AG04450 (cell line): ENCODE data around the gene MYBL2. TPM values are rescaled to one million over a fixed set of nuclear protein-coding genes. Genes with fewer than 3 reads are reported as not detected.
A peak's percentile ranks its signal among the peaks of the same experiment; 100 is the strongest.
"Not testable (repeated sequence)": the region's sequence is repeated elsewhere in the genome, so short reads cannot be mapped to it uniquely, and the experiment has no call there.

Source experiments
- CTCF ChIA-PET: fragments of 300-600, 350-600 bp; formaldehyde crosslinking; extraction: SDS; loops from one replicate; lab custom pipeline; 2022; ENCODE audit warnings: antibody characterized with exemption, inconsistent platforms; lab: Charles Lee
- POLR2A ChIA-PET: fragments of 350-600 bp; formaldehyde crosslinking; extraction: SDS; loops from one replicate; lab custom pipeline; 2021; ENCODE audit warnings: antibody characterized with exemption, inconsistent platforms; lab: Yijun Ruan, JAX
- DNase-seq: peaks from one replicate; pipeline ENCODE4 v3.0.0-alpha.2; 2011; ENCODE audit warnings: low read depth, low spot score
- H3K27ac ChIP-seq: one replicate; pipeline ENCODE4 v1.5.1; 2012; ENCODE audit warnings: low read depth, low read length, control low read depth
- H3K27me3 ChIP-seq: one replicate; pipeline ENCODE4 v1.6.0; 2012; ENCODE audit warnings: low read length; ENCODE audit not compliant: control insufficient read depth, insufficient read depth
- H3K4me3 ChIP-seq: 2 replicates; pipeline ENCODE4 v1.5.1; 2011; ENCODE audit warnings: mild to moderate bottlenecking, low read depth, low read length, control low read depth
- H3K9me3 ChIP-seq: 2 replicates; pipeline ENCODE4 v1.5.1; 2012; ENCODE audit warnings: low read length; ENCODE audit not compliant: control insufficient read depth, insufficient read depth
- polyA plus RNA-seq: library from polyadenylated mRNA; depleted of rRNA; stranded (reverse); fragments of >200 nt; gene quantifications from 2 replicates; pipeline ENCODE4 v1.2.3, GENCODE V29; 2011
- TF ChIP-seq, protein P1 (sequence below): IDR thresholded peaks from 2 replicates; pipeline ENCODE4 v1.5.1; 2011; ENCODE audit warnings: low read depth, low read length, control low read depth, inconsistent platforms

The MYBL2 gene
- polyA plus RNA-seq, 1 experiment: 1.7 TPM

DNA sequence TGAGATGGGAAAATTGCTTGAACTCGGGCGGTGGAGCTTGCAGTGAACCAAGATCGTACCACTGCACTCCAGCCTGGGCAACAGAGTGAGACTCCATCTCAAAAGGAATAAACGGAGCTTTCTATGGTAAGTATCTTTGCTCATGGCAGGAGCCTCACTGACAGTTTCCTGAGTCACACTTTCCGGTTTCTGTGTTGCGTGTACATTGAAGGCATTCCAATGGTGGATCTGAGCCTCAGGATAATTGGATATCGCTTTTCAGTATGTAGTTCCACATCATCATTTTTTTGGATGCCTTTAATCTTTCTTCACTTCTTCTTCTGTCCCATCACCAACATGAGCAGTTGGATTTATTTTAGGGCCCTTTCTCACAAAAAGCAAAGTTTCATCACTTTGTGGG lies 88.5 kb downstream of the MYBL2 start:
- peak overlapping the region; percentile 87 for H3K27ac ChIP-seq
- ChIA-PET POLR2A (interaction anchor here (0.7 to 1.0 kb wide), 2 partner anchors 90 to 156 kb away, joined by 3 read pairs; no protein-coding TSS in a partner anchor), CTCF (interaction anchor here (1.0 to 1.7 kb wide), 2 partner anchors 10 to 325 kb away, joined by 3 to 8 read pairs; no protein-coding TSS in a partner anchor)
- no peaks in the 10 kb centered on the region for H3K27me3 ChIP-seq
- H3K9me3 ChIP-seq: no peaks in the 10 kb centered on the region; the same call in 1 of the 2 replicates
- TF ChIP-seq, protein P1, sequence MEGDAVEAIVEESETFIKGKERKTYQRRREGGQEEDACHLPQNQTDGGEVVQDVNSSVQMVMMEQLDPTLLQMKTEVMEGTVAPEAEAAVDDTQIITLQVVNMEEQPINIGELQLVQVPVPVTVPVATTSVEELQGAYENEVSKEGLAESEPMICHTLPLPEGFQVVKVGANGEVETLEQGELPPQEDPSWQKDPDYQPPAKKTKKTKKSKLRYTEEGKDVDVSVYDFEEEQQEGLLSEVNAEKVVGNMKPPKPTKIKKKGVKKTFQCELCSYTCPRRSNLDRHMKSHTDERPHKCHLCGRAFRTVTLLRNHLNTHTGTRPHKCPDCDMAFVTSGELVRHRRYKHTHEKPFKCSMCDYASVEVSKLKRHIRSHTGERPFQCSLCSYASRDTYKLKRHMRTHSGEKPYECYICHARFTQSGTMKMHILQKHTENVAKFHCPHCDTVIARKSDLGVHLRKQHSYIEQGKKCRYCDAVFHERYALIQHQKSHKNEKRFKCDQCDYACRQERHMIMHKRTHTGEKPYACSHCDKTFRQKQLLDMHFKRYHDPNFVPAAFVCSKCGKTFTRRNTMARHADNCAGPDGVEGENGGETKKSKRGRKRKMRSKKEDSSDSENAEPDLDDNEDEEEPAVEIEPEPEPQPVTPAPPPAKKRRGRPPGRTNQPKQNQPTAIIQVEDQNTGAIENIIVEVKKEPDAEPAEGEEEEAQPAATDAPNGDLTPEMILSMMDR: no peak
- no peak for DNase-seq
- no peak overlapping the region for H3K4me3 ChIP-seq

DNA sequence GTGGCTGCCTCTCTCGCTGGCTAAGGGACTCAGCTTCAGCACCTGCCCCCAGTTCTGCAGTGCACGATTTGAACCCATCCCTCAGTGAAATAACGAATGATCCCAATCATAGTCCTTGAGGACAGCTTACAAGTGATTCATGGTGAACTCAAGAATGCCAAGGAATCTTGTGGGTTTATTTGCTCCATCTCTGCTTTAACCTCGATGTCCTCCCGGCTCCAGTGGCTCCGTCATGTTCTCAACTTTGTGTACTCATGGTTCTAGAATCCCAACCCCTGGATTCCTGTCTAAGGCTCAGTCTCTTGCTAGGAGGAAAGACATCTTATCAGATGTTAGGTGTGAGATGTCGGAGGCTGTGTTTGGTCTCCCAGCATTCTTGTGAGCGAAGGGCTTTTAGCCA lies 88.9 kb downstream of the MYBL2 start:
- Histone ChIP-seq H3K9me3 (no peaks in the 10 kb centered on the region; the same call in 1 of the 2 replicates), H3K27ac (peak overlapping the region; percentile 87), H3K4me3 (no peak overlapping the region), H3K27me3 (no peaks in the 10 kb centered on the region)
- ChIA-PET POLR2A (interaction anchor here (1.0 kb wide), 1 partner anchor 155 kb away, joined by 3 read pairs; no protein-coding TSS in a partner anchor), CTCF (interaction anchor here (1.0 to 1.7 kb wide), 2 partner anchors 10 to 325 kb away, joined by 3 to 8 read pairs; no protein-coding TSS in a partner anchor)
- DNase-seq: no peak
- TF ChIP-seq, protein P1: no peak

DNA sequence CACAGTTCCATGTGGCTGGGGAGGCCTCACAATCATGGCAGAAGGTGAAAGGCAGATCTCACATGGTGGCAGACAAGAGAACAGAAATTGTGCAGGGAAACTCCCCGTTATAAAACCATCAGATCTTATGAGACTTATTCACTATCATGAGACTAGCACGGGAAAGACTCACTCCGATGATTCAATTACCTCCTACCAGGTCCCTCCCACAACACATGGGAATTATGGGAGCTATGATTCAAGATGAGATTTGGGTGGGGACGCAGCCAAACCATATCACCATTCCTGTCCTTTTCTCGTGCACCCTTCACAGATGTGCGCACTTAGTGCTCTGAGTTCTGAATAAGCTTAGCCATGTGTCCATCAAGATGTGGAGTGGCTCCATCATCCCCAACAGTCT lies 91.0 kb downstream of the MYBL2 start:
- CTCF ChIA-PET: interaction anchor here (1.0 kb wide), 1 partner anchor 8 kb away, joined by 3 read pairs; no protein-coding TSS in a partner anchor
- POLR2A ChIA-PET, DNase-seq: not testable (repeated sequence)

GRCh38 chr20:43761386-43762340 lies 94.7 kb downstream of the MYBL2 start:
- Histone ChIP-seq H3K27me3 (peaks cover under 1% of the 10 kb centered on the region), H3K4me3 (no peak overlapping the region), H3K9me3 (no peaks in the 10 kb centered on the region; the same call in 1 of the 2 replicates), H3K27ac (no peak overlapping the region)
- CTCF ChIA-PET: interaction anchor here (1.2 kb wide), 1 partner anchor 12 kb away, joined by 6 read pairs; no protein-coding TSS in a partner anchor
- DNase-seq: no peak
- POLR2A ChIA-PET: no interaction called here
- TF ChIP-seq, protein P1: no peak

More for the DNA sequence above, 91.0 kb downstream of the MYBL2 start:
- H3K4me3 ChIP-seq, H3K9me3 ChIP-seq, H3K27ac ChIP-seq, H3K27me3 ChIP-seq: not testable (repeated sequence)

DNA sequence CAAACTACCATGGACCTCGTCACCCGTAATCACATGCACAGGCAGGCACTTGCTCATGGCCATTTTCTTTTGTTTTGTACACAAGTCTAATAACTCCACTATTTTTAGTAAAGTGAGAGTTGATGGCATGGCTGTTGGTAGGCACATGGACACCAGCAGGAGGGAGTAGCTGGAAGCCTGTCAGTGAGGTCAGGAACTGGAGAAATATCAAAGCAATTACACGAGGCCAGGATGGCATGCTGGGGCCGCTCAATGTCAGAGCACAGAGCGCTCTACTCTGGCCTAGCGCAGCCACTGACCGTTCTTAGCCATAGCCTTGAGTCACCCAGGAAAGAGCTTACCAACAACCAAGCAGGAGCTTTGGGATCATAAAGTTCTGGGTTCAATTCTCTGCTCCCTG lies 96.0 kb downstream of the MYBL2 start:
- TF ChIP-seq, protein P1: no peak
- H3K9me3 ChIP-seq: no peaks in the 10 kb centered on the region; the same call in 1 of the 2 replicates
- no peak for DNase-seq
- peak overlapping the region; percentile 11 for H3K27ac ChIP-seq
- POLR2A ChIA-PET: no interaction called here
- CTCF ChIA-PET: interaction anchor here (1.2 kb wide), 1 partner anchor 13 kb away, joined by 6 read pairs; no protein-coding TSS in a partner anchor
- no peak overlapping the region for H3K4me3 ChIP-seq
- H3K27me3 ChIP-seq: peaks cover 3% of the 10 kb centered on the region
